T47D (cell line): ENCODE measurements around the gene UQCC5.

Experiments
- DNase-seq, 2 experiments: peaks; one replicate each; pipeline versions ENCODE4 v3.0.0 to v3.0.0-alpha.2; 2011 to 2012; ENCODE audit warnings: low read depth in 1 of 2, low spot score in 1 of 2
- JUND ChIP-seq: IDR thresholded peaks from 2 replicates; pipeline ENCODE4 v1.6.1; 2012; ENCODE audit warnings: low read depth
- in situ Hi-C: cut with HindIII; loops from 2 replicates; pipeline ENCODE4 v1.10.0; 2016; ENCODE audit warnings: low sequenced_read_pairs, low pct_unique_long_range_greater_than_20kb

Gene UQCC5

GRCh38 chr3:52494886-52495495 lies 41.4 kb upstream of the UQCC5 start, which contains the start of gene STAB1:
TSS of gene STAB1 (plus strand) at chr3:52495338. CDS start at chr3:52495414, 76 bp downstream.
- no peak for DNase-seq
- in situ Hi-C loops: no loop called here
- no peak for TF ChIP-seq JUND

- in situ Hi-C loops: no loop called here
- DNase-seq: no peak
- no peak for TF ChIP-seq JUND
These were observed 40.4 kb upstream of the UQCC5 start for GRCh38 chr3:52495777-52496602.

- DNase-seq: no peak
- TF ChIP-seq JUND: no peak
These were observed 38.0 kb upstream of the UQCC5 start for GRCh38 chr3:52498137-52499054.

GRCh38 chr3:52501046-52501445 lies 35.4 kb upstream of the UQCC5 start:
- DNase-seq: no peak
- TF ChIP-seq JUND: no peak
- in situ Hi-C loops: no loop called here

More at GRCh38 chr3:52498137-52499054, 38.0 kb upstream of the UQCC5 start:
- in situ Hi-C loops: no loop called here

- TF ChIP-seq JUND: no peak
- in situ Hi-C loops: no loop called here
- no peak for DNase-seq
These were observed 34.4 kb upstream of the UQCC5 start for GRCh38 chr3:52502001-52502400.

DNA sequence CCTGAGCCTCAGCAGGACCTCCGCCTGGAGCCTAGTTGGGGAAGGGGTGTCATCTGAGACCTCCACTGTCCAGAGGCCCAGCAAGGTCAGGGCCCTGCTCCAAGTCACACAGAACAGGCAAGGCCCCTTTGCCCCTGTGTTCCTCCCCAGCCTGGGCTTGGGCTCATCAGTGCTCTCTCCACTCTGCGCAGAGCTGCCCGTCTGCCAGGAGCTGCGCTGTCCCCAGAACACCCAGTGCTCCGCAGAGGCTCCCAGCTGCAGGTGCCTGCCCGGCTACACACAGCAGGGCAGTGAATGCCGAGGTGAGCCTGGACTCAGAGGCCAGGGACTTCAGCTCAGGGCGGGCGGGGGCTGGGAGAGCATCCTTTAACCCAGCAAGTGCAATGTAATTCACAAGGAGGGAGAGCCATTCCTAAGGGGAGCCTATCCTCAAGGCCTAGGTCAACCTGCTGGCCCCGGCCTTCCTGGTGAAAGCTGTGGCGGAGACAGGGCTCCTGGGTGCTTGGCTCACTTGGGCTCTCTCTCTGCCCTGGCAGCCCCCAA lies 33.5 kb upstream of the UQCC5 start:
- no peak for DNase-seq
- in situ Hi-C loops: no loop called here
- no peak for TF ChIP-seq JUND

- no peak for DNase-seq
- TF ChIP-seq JUND: no peak
- in situ Hi-C loops: no loop called here
These were observed 32.5 kb upstream of the UQCC5 start for GRCh38 chr3:52503788-52504424.

- no peak for TF ChIP-seq JUND
- in situ Hi-C loops: no loop called here
- no peak for DNase-seq
These were observed 31.4 kb upstream of the UQCC5 start for GRCh38 chr3:52504977-52505376.

- DNase-seq: no peak
- in situ Hi-C loops: no loop called here
- no peak for TF ChIP-seq JUND
These were observed 30.0 kb upstream of the UQCC5 start for GRCh38 chr3:52506266-52506966.

DNA sequence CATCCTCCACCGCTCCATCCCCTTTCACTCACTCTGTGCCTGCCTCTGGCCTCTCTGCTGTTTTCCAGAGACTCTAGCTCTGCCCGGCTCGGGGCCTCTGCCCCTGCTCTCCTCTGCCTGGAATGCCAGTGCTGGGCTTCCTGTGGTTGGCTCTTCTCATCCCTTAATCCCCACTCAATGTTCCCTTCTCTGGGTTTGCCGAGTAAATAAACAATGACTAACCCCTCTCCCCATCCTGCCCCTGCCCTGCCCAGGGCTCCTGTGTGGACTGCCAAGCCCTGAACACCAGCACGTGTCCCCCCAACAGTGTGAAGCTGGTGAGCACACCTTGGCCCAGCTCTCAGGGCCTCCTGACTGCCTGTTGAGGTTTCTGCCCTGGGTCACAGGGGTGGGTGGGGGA lies 29.0 kb upstream of the UQCC5 start:
- DNase-seq: no peak
- TF ChIP-seq JUND: no peak
- in situ Hi-C loops: no loop called here

- no peak for DNase-seq
- no peak for TF ChIP-seq JUND
- in situ Hi-C loops: no loop called here
These were observed 26.6 kb upstream of the UQCC5 start for GRCh38 chr3:52509753-52510328.
